Bone marrow (tissue), 2 donors: ENCODE data around the gene LPP.
"Not testable (repeated sequence)": the region's sequence is repeated elsewhere in the genome, so short reads cannot be mapped to it uniquely, and the experiment has no call there.

ENCODE experiments used
- DNase-seq, 2 donors: peaks; one replicate each; lab custom pipeline; 2025; lab: John Stamatoyannopoulos, UW

Gene LPP

GRCh38 chr3:188634285-188634684 lies 480.3 kb downstream of the LPP start:
- no peak for DNase-seq

DNA sequence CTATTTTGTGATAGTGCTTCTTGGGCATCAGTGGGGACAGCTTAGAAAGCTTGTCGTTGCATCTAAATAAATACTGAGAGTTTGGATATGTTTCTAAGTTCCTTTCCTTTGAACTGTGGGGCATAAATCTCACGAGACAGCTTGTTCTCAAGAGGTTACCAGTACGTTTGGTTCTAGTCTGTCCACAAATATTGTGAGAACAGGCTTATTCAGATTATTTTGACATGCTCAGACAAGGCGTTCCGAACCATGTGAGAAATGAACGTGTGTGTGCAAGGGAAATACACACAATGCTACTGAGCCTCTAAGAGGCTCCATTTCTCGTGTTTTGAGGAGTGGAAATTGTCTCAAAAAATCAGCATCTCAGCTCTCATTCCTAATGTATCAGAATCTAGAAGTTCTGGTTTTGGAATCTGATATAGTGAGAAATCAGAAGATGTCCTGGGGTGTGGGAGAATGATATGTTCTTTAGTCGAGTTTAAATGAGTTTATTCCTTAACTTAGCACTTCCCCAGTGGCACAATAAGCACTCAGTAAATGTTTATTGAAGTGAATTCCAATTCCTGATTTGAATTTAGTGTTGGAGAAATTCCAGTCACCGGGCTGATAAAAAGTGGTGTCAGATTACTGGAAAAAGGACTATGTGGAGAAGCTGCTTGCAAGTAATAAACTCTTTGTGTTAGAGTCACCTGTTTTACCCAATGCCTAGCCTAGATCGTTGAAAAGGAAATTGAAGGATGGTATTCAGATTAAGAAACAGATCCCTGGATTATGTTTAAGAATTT lies 481.5 kb downstream of the LPP start:
- no peak for DNase-seq

DNA sequence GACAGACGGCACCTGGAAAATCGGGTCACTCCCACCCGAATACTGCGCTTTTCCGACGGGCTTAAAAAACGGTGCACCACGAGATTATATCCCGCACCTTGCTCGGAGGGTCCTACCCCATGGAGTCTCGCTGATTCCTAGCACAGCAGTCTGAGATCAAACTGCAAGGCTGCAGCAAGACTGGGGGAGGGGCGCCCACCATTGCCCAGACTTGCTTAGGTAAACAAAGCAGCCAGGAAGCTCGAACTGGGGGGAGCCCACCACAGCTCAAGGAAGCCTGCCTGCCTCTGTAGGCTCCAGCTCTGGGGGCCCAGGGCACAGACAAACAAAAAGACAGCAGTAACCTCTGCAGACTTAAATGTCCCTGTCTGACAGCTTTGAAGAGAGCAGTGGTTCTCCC lies 482.3 kb downstream of the LPP start:
- not testable (repeated sequence) for DNase-seq

- DNase-seq, result no peak
Observed at GRCh38 chr3:188641076-188641475, 487.1 kb downstream of the LPP start.

GRCh38 chr3:188643736-188644135 lies 489.8 kb downstream of the LPP start:
- DNase-seq, result no peak

DNA sequence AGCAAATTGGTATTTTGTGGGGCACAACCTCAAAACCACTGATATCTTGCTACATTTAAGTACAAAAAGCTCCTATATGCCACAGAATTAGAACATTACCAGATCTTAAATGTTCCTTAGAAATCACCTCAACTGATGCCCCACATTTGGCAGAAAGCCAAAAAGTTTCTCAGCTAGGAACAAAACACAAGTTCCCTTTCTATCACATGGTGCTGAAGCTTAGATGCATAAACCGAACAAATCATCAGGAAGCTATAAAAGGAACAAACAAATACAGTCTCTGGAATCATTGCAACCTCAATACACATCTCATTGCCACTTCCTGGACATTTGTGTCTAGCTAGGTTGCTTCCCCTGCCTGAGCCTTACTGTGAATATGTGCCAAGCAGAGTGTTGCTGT lies 492.6 kb downstream of the LPP start:
- peak in 1 of 2 donors; percentile 53 for DNase-seq

- DNase-seq, result no peak
Observed at GRCh38 chr3:188647237-188647636, 493.3 kb downstream of the LPP start.

DNA sequence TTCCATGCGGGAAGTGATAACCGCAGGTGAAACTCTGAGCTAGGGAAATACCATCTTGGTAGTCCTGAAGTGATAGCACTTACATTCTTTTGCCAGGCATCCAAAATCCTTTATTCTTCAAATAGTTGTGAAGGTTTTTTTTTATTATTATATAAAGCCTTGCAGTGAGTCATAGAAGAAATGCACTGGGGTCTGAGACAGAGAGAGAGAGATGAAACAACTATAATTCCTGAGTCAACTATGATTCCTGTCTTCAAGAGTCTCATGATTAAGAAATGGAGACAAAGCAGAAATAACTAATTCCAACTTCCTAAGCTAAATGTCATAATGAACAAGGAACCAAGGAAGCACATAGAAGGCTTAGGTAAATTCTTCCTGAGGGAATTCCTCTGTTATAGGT lies 495.6 kb downstream of the LPP start:
- DNase-seq, result no peak

DNA sequence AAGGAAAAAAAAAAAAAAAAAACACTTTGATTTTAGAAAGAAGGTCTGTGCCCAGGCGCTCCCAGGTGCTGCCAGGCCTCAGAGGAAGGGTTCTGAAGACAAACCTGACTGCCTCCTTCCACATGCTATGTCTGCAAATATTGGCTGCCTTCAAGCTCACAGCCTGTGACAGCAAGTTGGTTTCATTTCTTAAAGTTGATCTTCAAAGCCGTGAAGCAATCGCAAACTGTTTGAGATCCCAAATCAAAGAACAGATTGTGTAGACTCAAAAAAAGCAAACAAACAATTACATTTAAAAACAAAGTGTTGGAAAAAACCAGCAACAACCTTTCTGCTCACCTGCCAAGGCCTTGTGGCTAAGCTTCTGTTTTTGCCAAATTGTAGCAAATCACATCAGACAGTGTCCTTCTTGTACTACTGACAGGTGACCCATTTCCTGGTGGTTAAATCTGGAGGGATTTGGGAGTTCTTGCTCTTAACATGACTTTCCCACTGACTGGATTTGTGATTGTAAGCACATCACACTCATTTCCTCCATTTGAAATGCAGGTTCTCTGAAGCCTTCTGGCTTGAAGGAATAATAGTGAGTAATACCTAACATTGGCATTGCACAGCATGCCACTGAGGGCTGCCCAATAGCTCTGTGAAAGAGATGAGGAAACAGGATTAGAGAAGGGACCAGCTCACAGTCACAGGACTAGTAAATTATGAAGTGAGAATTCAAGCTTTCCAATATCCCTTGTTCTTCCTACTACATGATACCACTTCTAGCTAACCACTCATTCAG lies 502.4 kb downstream of the LPP start:
- DNase-seq, result no peak

DNA sequence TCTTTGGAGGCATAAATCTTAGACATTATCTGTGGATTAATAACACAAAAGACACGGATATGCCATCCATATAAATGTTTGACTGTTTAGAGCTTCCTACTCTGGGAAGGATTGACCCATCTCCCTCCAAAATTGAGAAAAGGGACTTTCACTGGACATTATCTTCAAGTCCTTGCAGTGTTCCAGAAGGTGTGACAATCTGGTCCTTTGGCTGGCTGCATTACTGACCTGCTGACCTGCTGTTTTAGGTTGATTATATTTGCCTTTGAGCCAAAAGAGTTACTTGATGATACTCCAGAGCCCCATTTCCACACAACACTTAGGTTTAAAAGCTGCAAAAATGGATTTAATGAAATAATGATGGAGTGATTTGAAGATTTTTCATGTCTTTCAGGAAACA lies 504.6 kb downstream of the LPP start:
- no peak for DNase-seq

DNA sequence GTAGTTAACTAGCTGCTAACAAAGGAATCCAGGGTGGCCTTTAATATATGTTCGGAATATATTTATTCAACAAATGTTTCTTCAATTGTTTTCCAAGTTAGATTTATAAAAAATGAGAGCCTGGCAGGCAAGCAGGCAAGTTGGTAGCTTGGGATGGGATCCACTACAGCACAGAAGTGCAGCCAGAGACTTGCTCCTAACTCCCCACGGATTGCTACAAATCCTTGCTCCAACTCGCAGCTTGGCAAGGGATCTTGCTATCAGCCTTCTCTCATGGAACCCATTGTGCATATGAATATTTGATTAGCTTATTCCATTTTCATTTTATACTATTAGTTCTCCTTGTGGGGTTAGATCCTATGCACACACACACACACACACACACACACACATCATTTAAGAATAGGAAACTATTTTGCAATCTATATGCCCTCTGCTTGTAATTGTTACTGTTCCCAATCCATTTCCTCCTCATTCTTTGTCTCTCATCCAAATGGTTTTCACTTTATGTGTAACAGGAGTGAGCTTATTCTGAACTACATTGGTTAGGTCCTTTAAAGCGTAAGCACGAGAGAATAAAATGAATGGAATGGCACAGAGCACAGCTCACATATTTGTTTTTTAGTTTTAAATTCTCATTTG lies 505.6 kb downstream of the LPP start:
- DNase-seq, result no peak

DNA sequence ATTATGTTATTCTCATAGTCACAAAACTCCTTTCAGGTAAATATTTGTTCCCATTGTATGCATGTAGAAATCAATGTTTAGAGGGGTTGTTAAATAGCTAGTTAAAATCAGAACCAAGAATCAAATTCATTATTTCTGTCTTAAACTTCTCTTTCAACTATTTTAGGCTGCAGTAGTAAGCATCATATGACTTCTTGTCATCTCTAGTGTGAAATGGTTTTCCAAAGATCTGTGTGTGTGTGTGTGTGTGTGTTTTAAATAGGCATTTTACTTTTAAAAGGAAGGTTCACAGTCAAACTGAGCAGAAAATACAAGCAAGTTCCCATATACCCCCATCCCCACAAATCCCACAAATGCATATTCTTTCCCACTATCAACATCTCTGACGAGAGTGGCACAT lies 506.5 kb downstream of the LPP start:
- DNase-seq, result no peak

DNA sequence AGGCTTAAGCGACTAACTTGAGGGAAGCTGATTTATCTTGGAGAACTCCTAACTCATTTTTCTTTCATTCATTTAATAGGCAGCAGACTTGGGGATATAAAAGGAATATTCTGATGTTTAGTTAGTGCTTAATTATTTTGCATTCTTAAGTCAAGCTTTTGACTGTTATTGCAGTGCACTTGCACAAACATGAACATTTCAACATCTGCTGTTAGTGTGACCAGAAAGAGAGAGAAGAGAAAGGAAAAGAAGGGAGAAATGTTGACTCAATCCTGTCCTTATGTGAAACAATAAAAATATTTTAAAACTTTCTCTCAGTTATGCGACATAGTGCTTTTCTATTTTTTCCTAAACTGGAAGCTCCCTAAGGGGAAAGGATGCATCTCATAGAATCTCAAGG lies 507.8 kb downstream of the LPP start:
- no peak for DNase-seq

GRCh38 chr3:188662214-188662613 lies 508.3 kb downstream of the LPP start:
- DNase-seq, result no peak

DNA sequence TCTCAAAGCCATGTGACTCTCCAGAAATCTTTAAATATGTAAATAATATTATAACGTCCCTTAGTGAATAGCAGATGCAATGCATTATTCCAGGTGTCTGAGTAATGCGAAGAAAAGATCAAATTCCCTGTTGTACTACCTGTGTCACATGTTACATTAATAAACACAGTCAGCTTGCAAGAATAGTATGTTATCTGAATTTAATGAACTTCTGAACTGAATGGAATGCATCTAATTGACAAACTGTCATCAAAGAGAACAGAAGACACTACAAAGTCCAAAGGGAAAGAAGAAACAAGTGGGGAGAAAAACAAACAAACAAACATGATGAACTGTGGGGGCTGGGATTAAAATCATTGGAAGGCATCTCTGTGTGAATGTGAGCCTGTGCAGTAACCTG lies 508.8 kb downstream of the LPP start:
- no peak for DNase-seq

DNA sequence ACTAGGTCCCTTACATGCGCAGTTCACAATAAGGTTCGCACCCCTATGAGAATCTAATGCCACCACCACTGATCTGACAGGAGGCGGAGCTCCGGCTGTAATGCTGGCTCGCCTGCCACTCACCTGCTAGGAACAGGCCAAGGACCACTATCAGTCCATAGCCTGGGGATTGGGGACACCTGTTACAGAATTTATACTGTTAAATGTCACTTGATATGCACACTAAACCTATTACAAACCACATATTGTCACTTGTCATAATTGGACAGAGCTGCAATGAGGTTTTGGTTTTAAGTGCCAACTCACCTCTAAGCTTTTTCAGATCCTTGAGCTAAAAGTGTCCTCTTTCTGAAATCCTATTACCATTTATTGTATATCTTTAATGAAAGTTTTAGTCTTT lies 509.9 kb downstream of the LPP start:
- DNase-seq, result no peak

DNA sequence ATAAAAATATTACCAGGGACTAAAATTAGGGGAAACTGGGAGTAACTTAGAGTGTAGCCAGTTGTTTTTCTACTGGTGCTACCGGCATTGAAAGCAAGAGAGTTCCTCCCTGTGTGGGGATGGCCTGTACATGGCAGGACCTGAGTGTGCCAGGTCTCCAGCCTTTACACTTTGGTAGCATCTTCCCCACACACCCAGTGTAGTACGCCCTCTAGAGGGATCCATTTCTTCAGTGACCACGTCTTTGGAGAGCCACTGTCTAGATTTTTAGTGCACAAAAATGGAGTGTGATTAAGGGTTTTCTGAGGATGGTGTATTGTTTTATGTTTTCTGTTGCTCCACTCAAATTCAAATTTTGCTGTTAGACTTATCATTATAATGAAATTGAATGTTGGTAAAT lies 510.8 kb downstream of the LPP start:
- DNase-seq, result no peak

DNA sequence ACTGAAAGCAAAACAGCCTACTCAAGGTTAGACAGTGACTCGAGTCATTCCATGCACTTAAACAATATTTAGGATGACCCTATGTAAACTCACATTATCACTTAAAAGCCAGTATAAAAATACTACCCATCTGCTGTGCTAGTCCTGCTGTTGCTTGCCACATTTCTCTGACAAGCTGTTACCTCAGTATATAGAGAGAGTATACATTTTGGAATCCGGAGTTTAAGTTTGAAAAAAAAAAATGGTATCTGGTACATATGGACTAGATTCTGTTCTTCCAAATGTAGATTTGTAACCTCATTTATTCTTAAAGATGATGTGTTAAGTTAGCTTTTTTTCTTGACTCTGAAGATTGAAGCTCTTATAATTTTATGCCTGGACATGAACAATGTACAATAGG lies 514.0 kb downstream of the LPP start:
- no peak for DNase-seq

GRCh38 chr3:188670446-188670845 lies 516.5 kb downstream of the LPP start:
- no peak for DNase-seq

GRCh38 chr3:188671971-188672370 lies 518.0 kb downstream of the LPP start:
- DNase-seq, result no peak

- no peak for DNase-seq
Observed at GRCh38 chr3:188672840-188673239, 518.9 kb downstream of the LPP start.

- no peak for DNase-seq
Observed at GRCh38 chr3:188673646-188674186, 519.8 kb downstream of the LPP start.

- DNase-seq, result no peak
Observed at GRCh38 chr3:188674595-188674994, 520.6 kb downstream of the LPP start.
